Transverse colon (tissue), 4 donors: ENCODE measurements around the gene CHAD. TPM values are rescaled to one million over a fixed set of nuclear protein-coding genes. Genes with fewer than 3 reads are reported as not detected.

Experiments
- DNase-seq: peaks from one replicate; pipeline ENCODE4 v3.0.0-alpha.2; 2019
- H3K27ac ChIP-seq, 4 donors: fragments of 200-600 bp; sonication (generic); 2 replicates each; pipeline ENCODE4 v1.5.1; 2016 to 2018; ENCODE audit warnings: inconsistent platforms in 4 of 4
- H3K27me3 ChIP-seq: fragments of 200-600 bp; sonication (generic); 2 replicates; pipeline ENCODE4 v1.5.1; 2017; ENCODE audit warnings: inconsistent platforms
- H3K36me3 ChIP-seq, 4 donors: fragments of 200-600 bp; sonication (generic); 2 replicates each; pipeline ENCODE4 v1.5.1; 2017 to 2019; ENCODE audit warnings: inconsistent platforms in 4 of 4
- H3K4me1 ChIP-seq, 4 donors: fragments of 200-600 bp; sonication (generic); 2 replicates each; pipeline ENCODE4 v1.5.1; 2017 to 2020; ENCODE audit warnings: inconsistent platforms in 4 of 4
- H3K4me3 ChIP-seq, 4 donors: fragments of 200-600 bp; sonication (generic); 1 replicate in 1 of 4; 2 replicates in 3 of 4; pipeline versions ENCODE4 v1.5.1 to v1.6.1; 2017 to 2019; ENCODE audit warnings: inconsistent platforms in 4 of 4
- H3K9me3 ChIP-seq, 2 donors: fragments of 200-600 bp; sonication (generic); 2 replicates each; pipeline ENCODE4 v1.5.1; 2017 to 2019; ENCODE audit warnings: inconsistent platforms in 2 of 2
- EP300 ChIP-seq: sonication (generic); formaldehyde crosslinking; IDR thresholded peaks from one replicate; pipeline ENCODE4 v1.6.1; 2017; ENCODE audit warnings: antibody characterized with exemption, low read depth
- POLR2A ChIP-seq: fragments of 450-650 bp; IDR thresholded peaks from one replicate; pipeline ENCODE4 v1.6.1; 2016; ENCODE audit warnings: antibody characterized with exemption, mild to moderate bottlenecking, moderate library complexity
- POLR2AphosphoS5 ChIP-seq, 3 donors: sonication (generic); formaldehyde crosslinking; IDR thresholded peaks; one replicate each; pipeline ENCODE4 v1.6.1; 2016; ENCODE audit warnings: antibody characterized with exemption in 3 of 3
- WGBS, 2 donors: methylation state at CpG; one replicate each; pipeline ENCODE4 v1.1.5; 2018; ENCODE audit warnings: low coverage in 1 of 2; 5-methylcytosine and 5-hydroxymethylcytosine counted together
- in situ Hi-C, 4 donors: fragments of 200-750 bp; cut with MboI; loops; one replicate each; pipeline versions ENCODE4 v1.15.0 to v1.15.1; 2017; ENCODE audit warnings: low sequenced_read_pairs in 3 of 4, low pct_ligation_motif_present in 1 of 4, low pct_unique_long_range_greater_than_20kb in 1 of 4
- intact Hi-C: fragments of 100-400 bp; cut with DNase I; formaldehyde crosslinking; loops from one replicate; pipeline ENCODE4 v1.15.1; 2023; ENCODE audit warnings: low total_unique reads
- total RNA-seq, 4 donors: library from RNA; depleted of rRNA; stranded (reverse); fragments of >200 nt; gene quantifications; one replicate each; pipeline ENCODE4 v1.1.0, GENCODE V29; 2016
- TF ChIP-seq, protein P1 (sequence below), 5 experiments: fragments of 200-600 bp in 3 of 5; fragments of 450-650 bp in 2 of 5; sonication (generic) in 3 of 5; IDR thresholded peaks; 1 replicate in 2 of 5; 2 replicates in 3 of 5; pipeline ENCODE4 v1.5.1; 2016 to 2017; ENCODE audit warnings: antibody characterized with exemption in 5 of 5, inconsistent platforms in 3 of 5, mild to moderate bottlenecking in 2 of 5, moderate library complexity in 1 of 5

CHAD gene
- total RNA-seq, 4 donors from 2014 or later = 9.6 to 59.8 (median 19.7) TPM

DNA sequence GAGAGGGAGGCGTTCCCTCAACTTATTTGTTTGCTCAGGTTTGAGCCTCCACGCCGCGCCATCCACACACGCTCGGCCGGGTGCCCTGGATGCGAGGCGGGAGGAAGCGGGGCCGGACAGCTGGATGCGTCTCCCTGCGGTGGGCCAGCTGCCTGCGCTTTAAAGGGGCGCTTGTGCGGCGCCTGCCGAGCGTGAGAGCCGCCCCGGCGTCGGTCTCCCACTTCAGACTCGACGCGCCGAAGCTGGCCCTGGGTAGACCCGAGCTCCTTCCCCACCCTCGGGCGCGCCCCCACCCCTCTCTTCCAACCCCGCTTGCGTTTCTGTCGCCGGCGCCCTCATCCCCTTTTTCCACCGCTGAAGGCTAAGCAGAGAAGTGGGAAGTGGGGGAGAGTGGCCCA, 527 bp upstream of the CHAD start:
- in situ Hi-C loops (no loop called here), intact Hi-C loops (no loop called here)
- Histone ChIP-seq H3K9me3 (no peaks in the 10 kb centered on the region), H3K27me3 (peaks cover 17% of the 10 kb centered on the region), H3K27ac (peak overlapping the region in 3 of 4 donors; percentile 64 to 73 (median 73)), H3K4me1 (peaks cover 27 to 49% (median 43%) of the 10 kb centered on the region in 4 donors), H3K4me3 (peak overlapping the region in 2 of 4 donors; percentile 11 to 36), H3K36me3 (no peaks in the 10 kb centered on the region)
- WGBS, 2 donors = 49% methylated on average over 31 of the region's 37 CpGs; no CpG with 5 or more reads in 1 of the 2 donors
- no peak for TF ChIP-seq POLR2A
- TF ChIP-seq POLR2AphosphoS5 (IDR thresholded peaks at IDR 0.05) = no peak
- no peak for TF ChIP-seq EP300
- TF ChIP-seq, protein P1, sequence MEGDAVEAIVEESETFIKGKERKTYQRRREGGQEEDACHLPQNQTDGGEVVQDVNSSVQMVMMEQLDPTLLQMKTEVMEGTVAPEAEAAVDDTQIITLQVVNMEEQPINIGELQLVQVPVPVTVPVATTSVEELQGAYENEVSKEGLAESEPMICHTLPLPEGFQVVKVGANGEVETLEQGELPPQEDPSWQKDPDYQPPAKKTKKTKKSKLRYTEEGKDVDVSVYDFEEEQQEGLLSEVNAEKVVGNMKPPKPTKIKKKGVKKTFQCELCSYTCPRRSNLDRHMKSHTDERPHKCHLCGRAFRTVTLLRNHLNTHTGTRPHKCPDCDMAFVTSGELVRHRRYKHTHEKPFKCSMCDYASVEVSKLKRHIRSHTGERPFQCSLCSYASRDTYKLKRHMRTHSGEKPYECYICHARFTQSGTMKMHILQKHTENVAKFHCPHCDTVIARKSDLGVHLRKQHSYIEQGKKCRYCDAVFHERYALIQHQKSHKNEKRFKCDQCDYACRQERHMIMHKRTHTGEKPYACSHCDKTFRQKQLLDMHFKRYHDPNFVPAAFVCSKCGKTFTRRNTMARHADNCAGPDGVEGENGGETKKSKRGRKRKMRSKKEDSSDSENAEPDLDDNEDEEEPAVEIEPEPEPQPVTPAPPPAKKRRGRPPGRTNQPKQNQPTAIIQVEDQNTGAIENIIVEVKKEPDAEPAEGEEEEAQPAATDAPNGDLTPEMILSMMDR (IDR thresholded peaks at IDR 0.05) = no peak
- no peak for DNase-seq

DNA sequence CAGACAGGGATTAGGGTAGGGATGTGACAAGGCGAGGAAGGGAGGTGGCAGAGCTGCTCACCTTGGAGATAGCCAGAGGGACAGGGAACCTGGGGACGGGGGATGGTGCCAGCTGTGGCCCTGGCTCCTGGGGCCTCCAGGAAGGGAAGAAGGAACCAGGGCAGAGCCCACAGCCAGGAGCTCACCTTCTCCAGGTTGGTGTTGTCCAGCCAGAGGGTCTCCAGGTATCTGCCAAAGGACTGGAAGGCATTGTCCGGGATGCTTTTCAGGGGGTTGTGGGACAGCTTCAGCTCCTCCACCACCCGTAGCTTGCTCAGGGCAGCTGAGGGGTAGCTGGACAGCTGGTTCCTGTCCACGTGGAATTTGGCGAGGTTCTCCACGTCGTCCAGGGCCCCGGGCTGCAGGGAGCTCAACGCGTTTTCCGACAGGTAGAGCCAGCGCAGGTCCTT, 801 bp downstream of the CHAD start:
- no peak for DNase-seq
- intact Hi-C loops (no loop called here), in situ Hi-C loops (no loop called here)
- peaks cover 17% of the 10 kb centered on the region for H3K27me3 ChIP-seq
- no peak overlapping the region for H3K4me3 ChIP-seq
- peak overlapping the region; percentile 79 to 86 (median 84) for H3K27ac ChIP-seq
- H3K9me3 ChIP-seq = no peaks in the 10 kb centered on the region
- WGBS, 2 donors = 80% methylated on average over 13 of the region's 13 CpGs; no CpG with 5 or more reads in 1 of the 2 donors
- H3K4me1 ChIP-seq = peaks cover 27 to 49% (median 43%) of the 10 kb centered on the region in 4 donors
- TF ChIP-seq, protein P1 (IDR thresholded peaks at IDR 0.05) = no peak
- TF ChIP-seq EP300 (no peak), POLR2A (no peak), POLR2AphosphoS5 (IDR thresholded peaks at IDR 0.05) (no peak)
- no peaks in the 10 kb centered on the region for H3K36me3 ChIP-seq

DNA sequence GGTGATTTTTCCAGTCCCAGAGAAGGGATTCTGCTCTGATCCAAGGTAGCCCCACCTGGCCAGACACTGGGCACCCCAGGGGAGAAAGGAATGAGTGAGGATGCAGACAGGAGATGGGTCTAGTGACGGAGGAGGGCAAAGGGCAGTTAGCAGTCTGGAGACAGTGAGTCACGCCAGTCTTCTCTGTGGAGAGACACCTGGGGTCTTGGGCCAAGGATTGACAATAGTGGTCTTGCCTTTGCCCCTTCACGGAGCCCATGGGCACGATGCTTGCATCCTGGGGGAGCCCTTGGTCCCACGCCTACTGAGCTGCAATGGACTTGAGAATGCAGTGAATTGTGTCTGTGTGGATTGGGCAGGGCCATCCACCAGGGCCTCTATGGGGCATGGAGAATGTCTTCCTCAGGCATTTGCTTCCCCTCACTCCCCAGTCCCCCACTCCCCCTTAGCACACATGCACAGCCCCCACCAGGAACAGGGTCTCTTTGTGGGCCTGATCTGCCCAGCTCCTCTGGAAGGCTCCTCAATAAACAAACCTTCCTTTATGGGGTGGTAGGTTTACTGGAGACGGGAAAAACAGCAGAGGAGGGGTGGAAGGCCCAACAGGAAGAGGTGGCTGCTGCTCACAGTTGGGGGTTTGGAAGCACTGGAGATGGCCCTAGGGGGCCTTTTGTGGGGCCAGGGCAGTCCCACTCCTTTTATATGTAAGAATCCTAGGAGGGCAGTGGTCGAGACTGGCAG, 1.4 kb downstream of the CHAD start:
- Histone ChIP-seq H3K4me3 (no peak overlapping the region), H3K27ac (peak overlapping the region; percentile 79 to 86 (median 84)), H3K36me3 (no peaks in the 10 kb centered on the region), H3K27me3 (peaks cover 17% of the 10 kb centered on the region), H3K9me3 (no peaks in the 10 kb centered on the region), H3K4me1 (peaks cover 27 to 49% (median 43%) of the 10 kb centered on the region in 4 donors)
- in situ Hi-C loops = no loop called here
- intact Hi-C loops = no loop called here
- DNase-seq = no peak
- TF ChIP-seq POLR2AphosphoS5 (IDR thresholded peaks at IDR 0.05) (no peak), EP300 (no peak), POLR2A (no peak)
- TF ChIP-seq, protein P1 (IDR thresholded peaks at IDR 0.05) = no peak
- 81% methylated on average over 7 of the region's 7 CpGs; no CpG with 5 or more reads in 1 of the 2 donors for WGBS, 2 donors

DNA sequence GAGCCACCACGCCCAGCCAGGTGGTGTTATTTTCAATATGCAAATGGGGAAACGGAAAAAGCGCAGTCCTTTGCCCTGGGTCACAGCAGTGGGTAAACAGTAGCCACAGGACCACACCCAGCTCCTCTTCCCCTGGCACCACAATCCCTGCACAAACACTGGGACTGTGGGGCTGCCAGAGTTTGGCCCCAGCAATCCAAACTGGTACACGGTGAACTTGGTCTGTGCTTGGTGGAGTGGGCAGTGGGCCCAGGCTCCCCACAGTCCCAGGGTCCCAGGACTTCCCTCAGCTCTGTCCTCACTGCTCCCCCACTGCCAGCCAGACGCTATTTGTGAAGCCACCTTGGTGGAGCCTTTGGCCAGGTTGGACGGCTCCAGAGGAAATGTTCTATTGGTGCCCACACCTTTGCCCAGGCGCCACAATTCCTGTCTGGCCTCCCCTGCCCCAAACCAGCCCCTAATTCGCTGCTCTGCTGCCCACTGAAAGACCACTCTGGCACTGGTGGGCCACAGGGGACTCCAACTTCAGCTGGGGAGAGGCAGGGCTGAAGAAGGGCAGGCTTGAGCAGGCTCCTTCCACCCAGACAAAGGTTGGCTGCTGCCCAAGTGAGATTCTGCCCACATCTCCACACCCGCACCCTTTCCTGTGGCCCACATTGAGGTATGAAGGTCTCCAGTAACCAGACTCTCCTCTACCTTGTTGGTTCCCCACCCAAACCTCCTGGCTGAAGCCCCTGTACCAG, 2.1 kb downstream of the CHAD start:
- DNase-seq = peak; percentile 86
- H3K9me3 ChIP-seq = no peaks in the 10 kb centered on the region
- intact Hi-C loops (no loop called here), in situ Hi-C loops (no loop called here)
- H3K27me3 ChIP-seq = peaks cover 17% of the 10 kb centered on the region
- peak overlapping the region; percentile 79 to 86 (median 84) for H3K27ac ChIP-seq
- whole genome bisulfite sequencing, 2 donors = 46% methylated on average over 9 of the region's 9 CpGs; no CpG with 5 or more reads in 1 of the 2 donors
- H3K4me3 ChIP-seq = no peak overlapping the region
- H3K36me3 ChIP-seq = no peaks in the 10 kb centered on the region
- H3K4me1 ChIP-seq = peaks cover 27 to 49% (median 43%) of the 10 kb centered on the region in 4 donors
- TF ChIP-seq POLR2A = peak; percentile 64
- TF ChIP-seq, protein P1 (IDR thresholded peaks at IDR 0.05) = no peak
- peak in 2 of 3 donors; percentile 70 to 72 for TF ChIP-seq POLR2AphosphoS5 (IDR thresholded peaks at IDR 0.05)
